NCI-H2227 treated with DMSO at 0.1 percent for 48 hours (cell line): Measurements from ENCODE around the gene GPATCH3.
"Not testable (repeated sequence)": the region's sequence is repeated elsewhere in the genome, so short reads cannot be mapped to it uniquely, and the experiment has no call there.

ENCODE experiments used
- DNase-seq: peaks from one replicate; lab custom pipeline; 2025; lab: John Stamatoyannopoulos, UW

Gene GPATCH3

GRCh38 chr1:26913389-26913753, 13.1 kb upstream of the GPATCH3 start:
- DNase-seq = no peak

- no peak for DNase-seq
These were observed 11.9 kb upstream of the GPATCH3 start for GRCh38 chr1:26912147-26912490.

- DNase-seq = no peak
These were observed 11.3 kb upstream of the GPATCH3 start for GRCh38 chr1:26911399-26912146.

GRCh38 chr1:26910343-26911160, 10.3 kb upstream of the GPATCH3 start:
- DNase-seq = no peak

GRCh38 chr1:26909951-26910342, 9.7 kb upstream of the GPATCH3 start:
- no peak for DNase-seq

- DNase-seq = no peak
These were observed 7.0 kb upstream of the GPATCH3 start for GRCh38 chr1:26907071-26907917.

GRCh38 chr1:26900815-26901511, 696 bp upstream of the GPATCH3 start:
- no peak for DNase-seq

- DNase-seq = no peak
These were observed 2.9 kb downstream of the GPATCH3 start for GRCh38 chr1:26897351-26897750.

DNA sequence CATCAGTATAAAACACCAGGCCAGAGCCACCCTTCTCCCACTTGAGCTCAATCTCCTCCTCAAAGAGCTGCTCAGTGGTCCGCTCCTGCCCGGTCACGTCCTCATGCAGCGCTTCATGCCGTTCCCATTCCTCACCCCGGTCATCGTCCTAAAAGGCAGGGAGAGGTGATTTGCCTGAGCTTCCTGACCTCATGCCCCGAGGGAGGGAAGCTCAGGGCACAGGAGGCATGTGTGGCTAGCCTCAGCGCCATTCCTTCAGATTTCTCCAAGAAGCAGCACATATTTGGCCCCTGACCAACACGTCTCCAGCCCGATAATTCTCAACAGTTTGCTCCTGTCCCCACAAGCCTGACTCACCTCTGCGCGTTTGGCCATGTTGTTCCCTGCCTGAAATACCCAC, 6.0 kb downstream of the GPATCH3 start:
- no peak for DNase-seq

GRCh38 chr1:26890467-26890796, 9.8 kb downstream of the GPATCH3 start:
- no peak for DNase-seq

- DNase-seq = peak; percentile 77
These were observed 10.5 kb downstream of the GPATCH3 start, which contains the start of gene GPN2 for GRCh38 chr1:26889551-26890466. Gene GPN2, minus strand, starts transcription at chr1:26890283. Its CDS starts 187 bp downstream, at chr1:26890096.

DNA sequence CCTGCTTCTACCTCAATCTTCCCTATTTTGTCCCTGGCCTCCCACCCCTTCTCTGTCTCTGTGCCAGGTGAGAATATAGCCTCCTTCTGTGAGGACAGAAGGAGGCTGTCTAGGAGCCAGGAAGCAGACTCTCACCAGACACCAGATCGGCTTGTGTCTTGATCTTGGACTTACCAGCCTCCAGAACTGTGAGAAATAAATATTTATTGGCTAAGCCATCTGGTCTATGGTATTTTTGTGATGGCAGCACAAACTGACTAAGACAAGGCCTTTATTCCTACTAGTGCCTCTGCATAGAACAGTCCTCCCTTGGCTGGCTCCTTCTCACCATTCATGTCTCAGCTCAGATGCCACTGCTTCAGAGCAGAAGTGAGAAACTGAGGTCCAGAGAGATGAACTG, 12.0 kb downstream of the GPATCH3 start:
- DNase-seq = no peak

GRCh38 chr1:26887125-26887524, 13.1 kb downstream of the GPATCH3 start:
- DNase-seq = no peak

DNA sequence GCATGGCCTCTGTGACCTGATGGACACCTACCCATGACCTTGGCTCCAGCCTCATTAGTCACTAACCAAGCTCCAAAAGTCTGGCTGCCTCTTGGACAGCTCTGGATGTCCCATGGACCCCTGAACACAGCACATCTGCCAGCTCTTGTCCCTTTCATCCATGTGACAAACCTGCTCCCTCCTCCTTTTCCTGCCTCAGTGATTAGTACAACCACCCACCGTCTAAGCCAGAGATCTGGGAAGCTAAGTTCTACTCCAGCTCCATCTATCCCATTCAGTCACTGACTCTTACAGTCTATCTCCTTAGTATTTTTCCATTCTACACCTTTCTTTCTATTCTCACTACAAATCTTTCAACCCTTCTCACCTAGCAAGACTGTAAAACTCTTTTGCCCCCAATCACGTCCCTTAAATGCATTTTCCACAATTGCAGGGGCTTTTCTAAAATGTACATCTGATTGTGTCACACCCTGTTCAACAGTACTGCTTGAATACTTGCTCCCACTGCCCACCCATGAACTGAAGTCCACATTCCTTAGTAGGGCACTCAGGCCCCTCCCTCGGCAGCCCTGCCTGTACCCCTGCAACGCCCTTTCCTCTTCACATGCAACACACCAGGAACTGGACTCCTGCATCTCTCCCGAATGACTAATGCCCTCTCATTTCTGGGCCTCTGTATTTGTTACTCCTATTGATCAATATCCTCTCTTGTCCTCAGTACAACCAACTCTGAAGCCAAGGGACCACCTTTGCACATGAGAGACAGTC, 17.4 kb downstream of the GPATCH3 start:
- no peak for DNase-seq

DNA sequence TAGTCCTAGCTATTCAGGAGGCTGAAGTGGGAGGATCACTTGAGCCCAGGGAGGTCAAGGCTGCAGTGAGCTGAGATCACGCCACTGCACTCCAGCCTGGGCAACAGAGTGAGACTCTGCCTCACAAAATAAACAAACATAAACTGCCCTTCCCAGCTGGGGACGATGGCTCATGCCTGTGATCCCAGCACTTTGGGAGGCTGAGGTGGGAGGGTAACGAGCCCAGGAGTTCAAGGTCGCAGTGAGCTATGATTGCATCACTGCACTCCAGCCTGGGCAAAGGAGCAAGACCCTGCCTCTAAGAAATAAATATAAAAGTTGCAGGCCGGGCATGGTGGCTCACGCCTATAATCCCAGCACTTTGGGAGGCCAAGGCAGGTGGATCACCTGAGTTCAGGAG, 18.7 kb downstream of the GPATCH3 start:
- DNase-seq = not testable (repeated sequence)

- DNase-seq = no peak
These were observed 20.5 kb downstream of the GPATCH3 start for GRCh38 chr1:26879793-26880192.

DNA sequence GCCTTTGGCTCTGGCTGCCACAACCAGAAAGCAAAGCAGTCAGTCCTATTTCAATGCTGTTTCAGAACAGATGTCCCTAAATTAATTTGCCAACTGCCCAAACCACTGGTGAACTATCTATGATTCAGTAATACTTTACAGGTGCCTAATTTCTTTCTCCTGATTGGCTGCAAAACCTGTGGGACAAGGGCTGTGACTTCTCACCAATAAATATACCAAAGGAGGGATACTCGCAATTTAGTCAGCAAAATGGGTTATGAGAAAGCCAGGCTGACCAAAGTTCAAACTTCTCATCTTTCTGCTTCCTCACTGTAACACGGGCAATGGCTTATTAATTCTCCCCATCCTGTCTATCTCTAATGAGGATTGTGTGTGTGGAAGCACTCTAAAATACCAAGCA, 22.9 kb downstream of the GPATCH3 start:
- DNase-seq = no peak

GRCh38 chr1:26874896-26875295, 25.4 kb downstream of the GPATCH3 start:
- peak; percentile 22 for DNase-seq

DNA sequence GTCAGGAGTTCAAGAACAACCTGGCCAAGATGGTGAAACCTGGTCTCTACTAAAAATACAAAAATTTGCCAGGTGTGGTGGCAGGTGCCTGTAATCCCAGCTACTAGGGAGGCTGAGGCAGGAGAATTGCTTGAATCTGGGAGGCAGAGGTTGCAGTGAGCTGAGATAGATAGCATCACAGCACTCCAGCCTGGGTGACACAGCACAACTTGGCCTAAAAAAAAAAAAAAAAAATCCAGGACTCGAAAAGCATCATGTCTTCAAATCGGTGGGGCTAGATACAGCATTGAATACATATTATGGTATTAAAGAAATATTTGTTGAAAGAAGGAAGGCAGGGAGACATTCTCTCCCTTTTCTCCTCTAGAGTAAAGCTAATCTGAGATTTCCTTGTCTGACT, 27.2 kb downstream of the GPATCH3 start:
- DNase-seq = not testable (repeated sequence)
